ENCODE measurements around the gene KLK15. TPM values are rescaled to one million over a fixed set of nuclear protein-coding genes. Genes with fewer than 3 reads are reported as not detected.

The KLK15 gene
- total and polyA plus RNA-seq, 10 of the 15 experiments (the other 5 are each of a cell fraction or from before 2014, with no cell fraction given), result 0.04 to 0.08 TPM; not detected in 8

DNA sequence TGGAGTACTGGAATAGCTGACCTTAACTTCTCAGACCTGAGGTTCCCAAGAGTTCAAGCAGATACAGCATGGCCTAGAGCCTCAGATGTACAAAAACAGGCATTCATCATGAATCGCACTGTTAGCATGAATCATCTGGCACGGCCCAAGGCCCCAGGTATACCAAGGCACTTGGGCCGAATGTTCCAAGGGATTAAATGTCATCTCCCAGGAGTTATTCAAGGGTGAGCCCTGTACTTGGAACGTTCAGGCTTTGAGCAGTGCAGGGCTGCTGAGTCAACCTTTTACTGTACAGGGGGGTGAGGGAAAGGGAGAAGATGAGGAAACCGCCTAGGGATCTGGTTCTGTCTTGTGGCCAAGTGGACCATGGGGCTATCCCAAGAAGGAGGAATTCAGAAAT is 27.6 kb upstream of the KLK15 start:
- CTCF ChIA-PET, result no interaction called here

More for the DNA sequence above, 27.6 kb upstream of the KLK15 start:
- DNase-seq (ENCODE audit: low read depth, low spot score), result no peak
- Histone ChIP-seq H3K79me2 (ENCODE audit: control insufficient read depth, insufficient read depth, low read length) (no peaks in the 10 kb centered on the region), H3K27ac (ENCODE audit: control insufficient read depth, insufficient read depth) (no peak overlapping the region), H3K27me3 (replicated peaks in 1 of 2; ENCODE audit: control insufficient read depth in 2 of 2, insufficient read depth in 2 of 2, low read length in 1 of 2) (no peaks in the 10 kb centered on the region; a peak in 2 of 4 replicates), H3K36me3 (ENCODE audit: control insufficient read depth in 2 of 2, insufficient read depth in 2 of 2, low read length in 1 of 2) (no peaks in the 10 kb centered on the region), H2AFZ (ENCODE audit: control insufficient read depth, low read depth, low read length) (no peak overlapping the region), H3K4me3 (no peak overlapping the region), H3K9me3 (replicated peaks; ENCODE audit: control insufficient read depth, insufficient read depth, low read length) (peaks cover 3% of the 10 kb centered on the region; the same call in 1 of the 3 replicates), H4K20me1 (ENCODE audit: control insufficient read depth, insufficient read depth) (no peaks in the 10 kb centered on the region), H3K4me1 (ENCODE audit: control insufficient read depth, insufficient read depth, low read length) (0 out of 2 replicates have a peak, but pooled peaks cover 3% of the 10 kb centered on the region), H3K9ac (ENCODE audit: control insufficient read depth, insufficient read depth, low read length) (no peak overlapping the region), H3K4me2 (ENCODE audit: control insufficient read depth, insufficient read depth) (no peak overlapping the region)
- RAD21 ChIA-PET (ENCODE audit: unreplicated experiment), result no interaction called here
- in situ Hi-C loops (cut with MboI), result no loop called here
- no TSS peak for BruUV-seq (replicated peaks)
- WGBS (ENCODE audit: insufficient coverage, insufficient replicate concordance, low lambda C conversion rate, missing lambda C conversion rate), result 35% methylated on average over 5 of the region's 5 CpGs
- no peak for ATAC-seq
- no peak for FAIRE-seq
- SMC1A ChIA-PET (ENCODE audit: uncharacterized antibody, unreplicated experiment), result interaction anchor here (0.9 kb wide), 1 partner anchor 61 kb away, joined by 3 read pairs; no protein-coding TSS in a partner anchor
- intact Hi-C loops (cut with micrococcal nuclease; ENCODE audit: unreplicated experiment), result no loop called here
- POLR2A ChIA-PET, result no interaction called here
- no peak for TF ChIP-seq BHLHE40 (IDR thresholded peaks at IDR 0.05; ENCODE audit: borderline replicate concordance in 1 of 2, low read depth in 2 of 2, low read length in 1 of 2)
- TF ChIP-seq, protein P1, sequence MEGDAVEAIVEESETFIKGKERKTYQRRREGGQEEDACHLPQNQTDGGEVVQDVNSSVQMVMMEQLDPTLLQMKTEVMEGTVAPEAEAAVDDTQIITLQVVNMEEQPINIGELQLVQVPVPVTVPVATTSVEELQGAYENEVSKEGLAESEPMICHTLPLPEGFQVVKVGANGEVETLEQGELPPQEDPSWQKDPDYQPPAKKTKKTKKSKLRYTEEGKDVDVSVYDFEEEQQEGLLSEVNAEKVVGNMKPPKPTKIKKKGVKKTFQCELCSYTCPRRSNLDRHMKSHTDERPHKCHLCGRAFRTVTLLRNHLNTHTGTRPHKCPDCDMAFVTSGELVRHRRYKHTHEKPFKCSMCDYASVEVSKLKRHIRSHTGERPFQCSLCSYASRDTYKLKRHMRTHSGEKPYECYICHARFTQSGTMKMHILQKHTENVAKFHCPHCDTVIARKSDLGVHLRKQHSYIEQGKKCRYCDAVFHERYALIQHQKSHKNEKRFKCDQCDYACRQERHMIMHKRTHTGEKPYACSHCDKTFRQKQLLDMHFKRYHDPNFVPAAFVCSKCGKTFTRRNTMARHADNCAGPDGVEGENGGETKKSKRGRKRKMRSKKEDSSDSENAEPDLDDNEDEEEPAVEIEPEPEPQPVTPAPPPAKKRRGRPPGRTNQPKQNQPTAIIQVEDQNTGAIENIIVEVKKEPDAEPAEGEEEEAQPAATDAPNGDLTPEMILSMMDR (IDR thresholded peaks at IDR 0.05 in 2 of 3, conservative IDR thresholded peaks at IDR 0.05 in 1 of 3; ENCODE audit: control insufficient read depth in 2 of 3, extremely low read depth in 1 of 3, insufficient read depth in 1 of 3, low read depth in 3 of 3, low read length in 3 of 3), result no peak
- no peak for TF ChIP-seq PML (IDR thresholded peaks at IDR 0.05; ENCODE audit: low read length)
- TF ChIP-seq RCOR1 (conservative IDR thresholded peaks at IDR 0.05; ENCODE audit: low read depth, low read length), result no peak
- no peak for TF ChIP-seq MTA3 (IDR thresholded peaks at IDR 0.05; ENCODE audit: borderline replicate concordance, low read length)
- TF ChIP-seq, protein P2, sequence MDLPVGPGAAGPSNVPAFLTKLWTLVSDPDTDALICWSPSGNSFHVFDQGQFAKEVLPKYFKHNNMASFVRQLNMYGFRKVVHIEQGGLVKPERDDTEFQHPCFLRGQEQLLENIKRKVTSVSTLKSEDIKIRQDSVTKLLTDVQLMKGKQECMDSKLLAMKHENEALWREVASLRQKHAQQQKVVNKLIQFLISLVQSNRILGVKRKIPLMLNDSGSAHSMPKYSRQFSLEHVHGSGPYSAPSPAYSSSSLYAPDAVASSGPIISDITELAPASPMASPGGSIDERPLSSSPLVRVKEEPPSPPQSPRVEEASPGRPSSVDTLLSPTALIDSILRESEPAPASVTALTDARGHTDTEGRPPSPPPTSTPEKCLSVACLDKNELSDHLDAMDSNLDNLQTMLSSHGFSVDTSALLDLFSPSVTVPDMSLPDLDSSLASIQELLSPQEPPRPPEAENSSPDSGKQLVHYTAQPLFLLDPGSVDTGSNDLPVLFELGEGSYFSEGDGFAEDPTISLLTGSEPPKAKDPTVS (IDR thresholded peaks at IDR 0.05; ENCODE audit: low read depth, low read length), result no peak
- TF ChIP-seq, protein P3, sequence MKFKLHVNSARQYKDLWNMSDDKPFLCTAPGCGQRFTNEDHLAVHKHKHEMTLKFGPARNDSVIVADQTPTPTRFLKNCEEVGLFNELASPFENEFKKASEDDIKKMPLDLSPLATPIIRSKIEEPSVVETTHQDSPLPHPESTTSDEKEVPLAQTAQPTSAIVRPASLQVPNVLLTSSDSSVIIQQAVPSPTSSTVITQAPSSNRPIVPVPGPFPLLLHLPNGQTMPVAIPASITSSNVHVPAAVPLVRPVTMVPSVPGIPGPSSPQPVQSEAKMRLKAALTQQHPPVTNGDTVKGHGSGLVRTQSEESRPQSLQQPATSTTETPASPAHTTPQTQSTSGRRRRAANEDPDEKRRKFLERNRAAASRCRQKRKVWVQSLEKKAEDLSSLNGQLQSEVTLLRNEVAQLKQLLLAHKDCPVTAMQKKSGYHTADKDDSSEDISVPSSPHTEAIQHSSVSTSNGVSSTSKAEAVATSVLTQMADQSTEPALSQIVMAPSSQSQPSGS (IDR thresholded peaks at IDR 0.05; ENCODE audit: low read length), result no peak
- TF ChIP-seq CREM (IDR thresholded peaks at IDR 0.05; ENCODE audit: low read depth), result no peak
- TF ChIP-seq, protein P4, sequence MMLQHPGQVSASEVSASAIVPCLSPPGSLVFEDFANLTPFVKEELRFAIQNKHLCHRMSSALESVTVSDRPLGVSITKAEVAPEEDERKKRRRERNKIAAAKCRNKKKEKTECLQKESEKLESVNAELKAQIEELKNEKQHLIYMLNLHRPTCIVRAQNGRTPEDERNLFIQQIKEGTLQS (IDR thresholded peaks at IDR 0.05; ENCODE audit: borderline replicate concordance, extremely low read depth, low read depth, low read length), result no peak
